Umbilical cord (tissue), 2 donors: ENCODE data around the gene NKPD1. TPM values are rescaled to one million over a fixed set of nuclear protein-coding genes. Genes with fewer than 3 reads are reported as not detected.
A peak's percentile ranks its signal among the peaks of the same experiment; 100 is the strongest.

Source experiments
- DNase-seq: peaks from one replicate; pipeline ENCODE4 v3.0.0-alpha.2; 2015; ENCODE audit warnings: low spot score
- total RNA-seq: library from RNA; depleted of rRNA; stranded (reverse); fragments of >200 nt; gene quantifications from one replicate; pipeline ENCODE4 v1.2.3, GENCODE V29; 2014; ENCODE audit warnings: low replicate concordance; ENCODE audit not compliant: insufficient read depth

NKPD1 gene
- total RNA-seq = 0.48 TPM

DNA sequence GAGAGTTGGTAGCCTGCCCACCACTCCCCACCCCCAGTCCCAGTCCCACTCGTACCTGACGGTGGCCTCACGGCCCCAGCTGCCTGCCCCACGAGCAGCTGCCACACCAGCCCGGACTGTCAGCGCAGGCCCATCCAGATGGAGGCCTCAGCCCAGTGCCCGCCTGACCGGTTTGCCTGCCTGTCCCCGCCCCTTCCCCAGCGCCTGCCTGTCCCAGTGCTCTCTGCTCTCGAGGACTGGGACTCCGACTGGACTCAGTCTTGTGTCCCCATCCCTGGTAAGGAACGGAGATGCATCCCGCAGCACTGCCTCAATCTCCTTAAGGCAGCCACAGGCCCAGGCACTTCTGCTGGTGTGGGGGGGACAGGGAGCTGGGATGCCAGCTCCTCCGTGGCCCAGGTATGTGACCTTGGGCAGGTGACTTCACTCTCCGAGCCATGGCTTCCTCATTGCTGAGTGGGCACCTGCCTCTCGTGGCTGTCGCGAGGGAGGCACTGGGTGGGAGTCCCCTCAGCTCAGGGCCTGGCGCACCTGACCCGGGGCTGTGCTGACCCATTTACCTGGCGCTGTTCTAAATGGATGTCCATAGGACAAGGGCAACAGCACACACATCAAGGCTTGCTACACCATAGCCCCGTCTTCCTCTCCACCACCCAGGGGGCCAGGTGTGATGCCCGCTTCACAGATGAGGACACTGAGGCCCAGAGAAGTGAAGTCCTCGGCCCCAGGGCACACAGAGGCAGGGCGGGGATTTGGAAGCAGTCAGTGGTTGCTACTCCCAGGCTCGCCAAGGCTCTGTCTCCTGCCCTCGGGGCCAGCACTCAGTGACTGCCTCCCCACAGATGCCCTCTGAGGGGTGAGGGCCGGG is at the start of gene NKPD1:
Gene NKPD1, minus strand, starts transcription at position 113 of the 868 bp plus-strand sequence. CDS start 832 bp downstream, outside the sequence.
- DNase-seq = no peak

GRCh38 chr19:45206328-45206727 is 45.5 kb upstream of the NKPD1 start:
- no peak for DNase-seq

DNA sequence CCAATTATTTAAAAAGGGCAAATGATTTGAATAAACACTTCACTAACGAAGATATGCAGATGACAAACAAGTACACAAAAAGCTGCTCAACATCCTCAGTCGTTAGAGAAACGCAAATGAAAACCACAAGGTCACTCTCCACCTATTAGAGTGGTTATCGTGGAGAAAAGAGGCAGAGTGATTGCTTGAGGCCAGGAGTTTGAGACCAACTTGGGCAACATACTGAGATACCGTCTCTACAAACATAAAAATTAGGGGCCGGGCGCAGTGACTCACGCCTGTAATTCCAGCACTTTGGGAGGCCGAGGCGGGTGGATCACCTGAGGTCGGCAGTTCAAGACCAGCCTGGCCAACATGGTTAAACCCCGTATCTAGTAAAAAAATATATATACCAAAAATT is 45.0 kb upstream of the NKPD1 start:
- DNase-seq = no peak

- no peak for DNase-seq
These were observed 41.9 kb upstream of the NKPD1 start for GRCh38 chr19:45202637-45203036.

DNA sequence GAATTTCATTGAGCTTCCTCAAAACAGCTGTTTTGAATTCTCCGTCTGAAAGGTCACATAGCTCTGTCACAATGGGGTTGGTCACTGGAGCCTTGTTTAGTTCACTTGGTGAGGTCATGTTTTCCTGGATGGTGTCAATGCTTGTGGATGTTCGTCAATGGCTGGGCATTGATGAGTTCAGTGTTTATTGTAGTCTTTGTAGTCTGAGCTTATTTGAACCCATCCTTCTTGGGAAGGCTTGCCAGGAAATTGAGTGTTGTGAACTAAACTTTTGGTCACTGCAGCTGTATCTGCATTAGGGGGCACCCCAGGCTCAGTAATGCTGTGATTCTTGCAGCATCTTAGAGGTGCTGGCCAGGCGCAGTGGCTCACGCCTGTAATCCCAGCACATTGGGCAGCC is 39.8 kb upstream of the NKPD1 start:
- DNase-seq = peak; percentile 48

DNA sequence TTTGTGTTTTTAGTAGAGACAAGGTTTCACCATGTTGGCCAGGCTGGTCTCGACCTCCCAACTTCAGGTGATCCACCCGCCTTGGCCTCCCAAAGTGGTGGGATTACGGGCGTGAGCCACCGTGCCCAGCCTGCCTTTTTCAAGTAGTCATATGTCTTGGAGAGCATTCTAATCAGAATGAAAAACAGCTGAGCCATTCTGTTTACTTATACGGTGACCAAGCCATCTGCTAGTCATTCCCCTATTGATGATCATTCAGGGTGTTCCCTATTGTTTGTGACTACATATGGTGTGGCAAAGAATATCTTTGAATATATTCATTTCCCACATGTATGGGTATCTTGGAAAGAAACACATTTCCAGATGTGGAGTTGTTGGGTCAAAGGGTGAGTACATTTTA is 35.0 kb upstream of the NKPD1 start:
- no peak for DNase-seq

DNA sequence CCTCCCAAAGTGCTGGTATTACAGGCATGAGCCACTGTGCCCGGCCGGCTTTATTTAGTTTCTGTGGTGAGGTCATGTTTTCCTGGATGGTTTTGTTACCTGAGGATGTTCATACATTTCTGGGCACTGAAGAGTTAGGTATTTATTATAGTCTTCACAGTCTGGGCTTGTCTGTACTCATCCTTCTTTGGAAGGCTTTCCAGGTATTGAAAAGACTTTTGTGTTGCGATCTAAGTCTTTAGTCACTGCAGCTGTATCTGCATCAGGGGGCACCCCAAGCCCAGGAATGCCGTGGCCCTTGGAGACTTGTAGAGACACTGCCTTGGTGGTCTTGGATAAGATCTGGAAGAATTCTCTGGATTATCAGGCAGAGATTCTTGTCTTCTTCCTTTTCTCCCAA is 30.6 kb upstream of the NKPD1 start:
- DNase-seq = no peak

DNA sequence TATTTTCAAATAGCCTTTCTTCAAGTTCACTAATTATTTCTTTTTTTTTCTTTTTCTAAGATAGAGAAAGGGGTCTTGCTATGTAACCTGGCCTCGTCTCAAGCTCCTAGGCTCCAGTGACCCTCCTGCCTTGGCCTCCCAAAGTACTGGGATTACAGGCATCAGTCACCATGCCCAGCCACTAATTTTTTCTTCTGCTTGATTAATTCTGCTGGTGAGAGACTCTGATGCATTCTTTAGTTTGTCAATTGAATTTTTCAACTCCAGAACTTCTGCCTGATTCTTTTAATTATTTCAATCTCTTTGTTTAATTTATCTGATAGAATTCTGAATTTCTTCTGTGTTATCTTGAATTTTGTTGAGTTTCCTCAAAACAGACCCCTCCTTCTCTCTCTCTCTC is 29.2 kb upstream of the NKPD1 start:
- no peak for DNase-seq

GRCh38 chr19:45187421-45188100 is 26.8 kb upstream of the NKPD1 start:
- DNase-seq = no peak

- no peak for DNase-seq
These were observed 25.9 kb upstream of the NKPD1 start for GRCh38 chr19:45186509-45187334.

DNA sequence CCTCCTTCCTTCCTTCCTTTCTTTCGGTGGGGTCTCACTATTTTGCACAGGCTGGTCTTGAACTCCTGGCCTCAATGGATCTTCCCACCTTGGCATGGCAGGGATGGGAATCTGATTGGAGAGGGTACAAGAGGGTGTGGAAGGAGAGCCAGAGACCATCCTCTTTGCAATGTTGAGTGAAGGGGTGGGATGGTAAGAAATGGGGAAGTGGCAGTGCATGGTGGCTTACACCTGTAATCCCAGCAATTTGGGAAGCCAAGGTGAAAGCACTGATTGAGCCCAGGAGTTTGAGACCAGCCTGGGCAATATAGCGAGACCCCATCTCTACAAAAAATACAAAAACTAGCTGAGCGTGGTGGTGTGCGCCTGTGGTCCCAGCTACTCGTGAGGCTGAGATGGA is 23.3 kb upstream of the NKPD1 start:
- no peak for DNase-seq

DNA sequence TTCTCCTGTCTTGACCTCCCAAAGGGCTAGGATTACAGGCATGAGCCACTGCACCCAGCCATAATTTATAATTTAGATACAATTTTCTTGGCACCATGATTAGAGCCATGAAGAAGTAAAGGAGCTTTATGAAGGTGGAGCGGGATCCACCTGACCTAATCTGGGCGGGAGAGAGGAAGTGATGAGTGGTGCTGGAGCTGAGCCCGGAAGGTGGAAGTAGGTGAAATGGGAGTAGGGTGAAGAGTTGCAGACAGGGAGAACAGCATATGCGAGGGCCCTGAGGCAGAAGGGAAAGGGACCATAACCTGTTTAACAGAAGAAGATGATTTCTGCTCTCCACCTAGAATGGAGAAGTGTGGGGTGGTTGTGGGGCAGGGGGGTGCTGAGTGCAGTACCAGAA is 22.0 kb upstream of the NKPD1 start:
- DNase-seq = no peak

GRCh38 chr19:45180936-45181335 is 20.2 kb upstream of the NKPD1 start:
- no peak for DNase-seq

- DNase-seq = no peak
These were observed 19.1 kb upstream of the NKPD1 start for GRCh38 chr19:45179892-45180370.

GRCh38 chr19:45179072-45179891 is 18.5 kb upstream of the NKPD1 start:
- DNase-seq = no peak

DNA sequence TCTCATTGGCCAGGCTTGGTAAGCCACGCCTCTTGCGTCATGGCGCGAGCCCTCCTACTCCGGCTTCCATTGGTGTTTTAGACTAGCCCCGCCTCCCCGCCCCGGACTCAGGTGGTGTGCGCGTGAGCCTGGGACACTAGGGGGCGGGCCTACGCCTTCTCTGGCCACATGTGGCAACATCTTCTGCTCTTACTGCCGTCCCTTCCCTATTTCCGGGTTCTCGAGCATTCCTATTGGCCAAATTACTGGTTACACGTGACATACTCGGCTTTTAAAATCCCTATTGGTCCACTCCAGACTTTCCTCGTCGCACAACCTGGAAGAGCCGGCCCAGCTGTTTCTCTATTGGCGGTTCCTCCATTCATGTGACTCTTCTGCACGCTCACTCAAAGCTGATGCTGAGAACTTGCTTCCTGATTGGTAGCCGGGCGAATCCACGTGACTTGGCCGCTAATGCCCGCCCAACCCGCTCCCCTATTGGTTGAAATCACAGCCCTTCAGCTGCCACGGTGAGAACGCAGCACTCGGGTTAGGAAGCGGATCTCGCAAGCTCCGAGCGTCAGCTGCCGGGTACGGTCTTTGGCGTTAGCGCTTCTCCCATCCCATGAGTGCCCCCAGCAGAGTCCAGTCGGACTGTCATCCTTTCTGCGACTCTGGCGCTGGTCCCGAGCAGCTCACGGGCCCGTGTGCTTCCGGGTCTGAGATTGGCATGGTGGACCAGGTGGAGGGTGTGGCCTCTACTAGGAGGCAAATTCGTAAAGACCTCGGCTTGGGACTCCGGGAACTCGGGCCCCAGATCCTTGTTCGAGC is 17.7 kb upstream of the NKPD1 start, which contains the start of gene BLOC1S3:
Gene BLOC1S3, plus strand, starts transcription at position 523 of the 810 bp plus-strand sequence. CDS start 513 bp downstream, outside the sequence.
- DNase-seq = peak; percentile 100

- no peak for DNase-seq
These were observed 17.1 kb upstream of the NKPD1 start, which contains the start of gene TRAPPC6A for GRCh38 chr19:45177817-45178261. TRAPPC6A (minus strand) TSS chr19:45178237; CDS start chr19:45178218, 19 bp downstream.

GRCh38 chr19:45175515-45176345 is 14.9 kb upstream of the NKPD1 start:
- DNase-seq = no peak

DNA sequence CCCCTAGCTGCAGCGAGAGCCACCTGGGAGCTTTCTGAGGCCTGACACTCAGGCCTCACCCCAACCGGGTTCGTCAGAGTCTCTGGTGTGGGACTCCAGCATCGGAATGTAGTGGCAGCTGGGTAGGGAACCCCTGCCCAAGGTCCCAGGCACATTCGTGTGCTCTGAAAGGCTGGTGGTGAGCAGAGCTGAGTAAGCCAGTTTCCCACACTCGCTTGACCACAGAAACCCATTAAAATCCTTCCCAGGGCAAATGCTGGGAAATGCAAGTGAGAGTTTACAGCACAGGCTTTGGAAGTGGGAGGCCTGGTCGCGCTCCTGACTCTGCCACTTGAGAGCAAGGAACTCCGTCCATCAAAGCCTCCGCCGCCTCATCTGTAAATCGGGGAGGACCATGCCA is 13.0 kb upstream of the NKPD1 start:
- no peak for DNase-seq
